Stimulated activated CD8-positive, alpha-beta memory T cell treated with anti-CD3 and anti-CD28 coated beads, Interleukin-12 subunit alpha, Interleukin-12 subunit beta, amount 100 ng/mL, for 24 hours (primary cell): ENCODE data around the gene MLXIPL.
"Not testable (repeated sequence)": the region's sequence is repeated elsewhere in the genome, so short reads cannot be mapped to it uniquely, and the experiment has no call there.

ENCODE experiments used
- DNase-seq: peaks from one replicate; pipeline ENCODE4 v3.0.0-alpha.2; 2020; ENCODE audit errors: extremely low read depth

MLXIPL gene

DNA sequence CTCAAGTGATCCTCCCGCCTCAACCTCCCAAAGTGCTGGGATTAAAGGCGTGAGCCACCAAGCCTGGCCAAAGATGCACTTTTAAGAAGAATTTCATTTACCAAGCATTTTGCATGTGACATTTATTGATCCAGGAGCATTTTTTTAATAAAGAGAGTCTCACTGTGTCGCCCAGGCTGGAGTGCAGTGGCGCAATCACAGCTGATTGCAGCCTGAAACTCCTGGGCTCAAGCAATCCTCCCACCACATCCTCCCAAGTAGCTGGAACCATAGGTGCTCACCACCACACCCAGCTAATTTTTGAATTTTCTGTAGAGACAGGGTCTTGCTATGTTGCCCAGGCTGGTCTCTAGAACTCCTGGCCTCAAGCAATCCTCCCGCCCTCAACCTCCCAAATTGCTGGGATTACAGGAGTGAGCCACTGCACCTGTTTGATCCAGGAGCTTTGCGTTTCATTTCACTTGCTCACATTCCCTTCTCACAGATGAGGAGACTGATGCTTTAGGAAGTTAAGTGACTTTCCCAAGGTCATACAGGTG lies 41.6 kb downstream of the MLXIPL start:
- DNase-seq, result no peak

DNA sequence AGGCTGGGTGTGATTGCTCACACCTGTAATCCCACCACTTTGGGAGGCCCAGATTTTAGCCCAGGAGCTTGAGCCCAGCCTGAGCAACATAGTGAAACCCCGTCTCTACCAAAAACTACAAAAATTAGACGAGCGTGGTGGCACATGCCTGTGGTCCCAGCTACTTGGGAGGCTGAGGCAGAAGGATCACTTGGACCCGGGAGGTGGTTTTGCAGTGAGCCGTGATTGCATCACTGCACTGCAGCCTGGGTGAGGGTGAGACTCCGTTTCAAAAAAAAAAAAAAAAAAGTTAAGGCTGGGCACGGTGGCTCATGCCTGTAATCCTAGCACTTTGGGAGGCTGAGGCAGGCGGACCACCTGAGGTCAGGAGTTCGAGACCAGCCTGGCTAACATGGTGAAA lies 43.3 kb downstream of the MLXIPL start:
- not testable (repeated sequence) for DNase-seq

DNA sequence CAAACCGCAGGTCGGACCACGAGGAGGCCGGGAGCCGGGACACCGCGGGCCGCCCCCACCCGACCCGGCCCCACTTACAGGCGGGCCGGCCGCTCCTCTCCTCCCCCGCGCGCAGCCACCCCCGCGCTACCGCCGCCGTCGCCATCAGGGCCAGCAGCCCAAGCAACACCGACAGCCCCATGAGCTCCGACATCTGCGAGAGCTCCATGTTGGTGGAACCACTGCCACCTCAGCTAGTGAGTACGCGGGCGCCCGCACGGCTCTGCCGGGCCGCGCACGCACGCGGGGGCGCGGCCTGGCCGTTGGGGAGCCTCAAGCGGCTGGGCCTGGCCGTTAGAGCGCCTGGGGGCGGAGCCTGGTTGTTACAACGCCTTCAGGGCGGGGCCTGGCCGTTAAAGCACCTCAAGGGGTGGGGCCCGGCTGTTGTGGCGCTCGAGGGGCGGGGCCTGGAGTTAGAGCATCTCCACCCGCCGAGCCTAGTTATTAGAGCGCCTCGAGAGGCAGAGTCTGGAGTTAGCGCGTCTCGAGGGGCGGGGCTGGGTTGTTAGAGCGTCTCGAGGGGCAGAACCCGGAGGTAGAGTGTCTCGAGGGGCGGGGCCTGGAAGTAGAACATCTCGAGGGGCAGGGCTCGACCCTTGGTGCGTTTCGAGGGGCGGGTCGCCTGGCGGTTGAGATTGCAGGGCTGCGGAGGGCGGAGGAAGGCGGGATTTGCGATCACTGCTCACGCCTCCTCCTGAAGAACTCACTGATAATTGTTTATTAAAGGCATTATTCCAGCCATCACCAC lies 45.8 kb downstream of the MLXIPL start, which contains the start of gene TBL2:
TBL2 (minus strand) TSS at position 238 of the 787 bp plus-strand sequence; CDS start at position 208, 30 bp downstream.
- peak; percentile 95 for DNase-seq

DNA sequence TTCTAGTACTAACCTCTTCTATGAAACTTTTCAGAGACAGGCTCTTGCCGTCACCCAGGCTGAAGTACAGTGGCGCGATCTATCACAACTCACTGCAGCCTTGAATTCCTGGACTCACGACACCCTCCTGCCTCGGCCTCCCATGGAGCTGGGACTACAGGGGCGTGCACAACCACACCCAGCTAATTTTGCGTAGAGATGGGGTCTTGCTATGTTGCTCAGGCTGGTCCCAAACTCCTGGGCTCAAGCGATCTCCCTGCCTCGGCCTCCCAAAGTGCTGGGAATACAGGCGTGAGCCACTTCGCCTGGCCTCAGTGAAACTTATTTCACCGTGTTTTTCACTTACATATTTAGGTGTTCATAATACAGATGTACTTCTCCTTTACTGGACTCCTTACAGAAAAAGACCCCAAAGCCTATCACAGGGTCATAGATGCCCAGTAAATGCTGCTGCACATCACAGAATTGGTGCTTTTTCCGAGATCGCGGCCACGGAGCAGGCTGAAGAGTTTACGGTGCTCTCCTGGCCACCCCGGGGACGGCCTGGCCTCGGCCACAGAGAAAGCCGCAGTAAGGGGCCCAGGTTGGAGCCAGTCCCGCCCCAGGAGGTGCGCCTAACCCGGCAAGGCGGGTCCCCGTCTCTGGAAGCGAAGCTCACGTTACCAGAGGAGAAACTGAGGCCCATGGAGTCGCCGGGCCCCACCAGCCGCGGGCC lies 46.5 kb downstream of the MLXIPL start:
- DNase-seq, result no peak

DNA sequence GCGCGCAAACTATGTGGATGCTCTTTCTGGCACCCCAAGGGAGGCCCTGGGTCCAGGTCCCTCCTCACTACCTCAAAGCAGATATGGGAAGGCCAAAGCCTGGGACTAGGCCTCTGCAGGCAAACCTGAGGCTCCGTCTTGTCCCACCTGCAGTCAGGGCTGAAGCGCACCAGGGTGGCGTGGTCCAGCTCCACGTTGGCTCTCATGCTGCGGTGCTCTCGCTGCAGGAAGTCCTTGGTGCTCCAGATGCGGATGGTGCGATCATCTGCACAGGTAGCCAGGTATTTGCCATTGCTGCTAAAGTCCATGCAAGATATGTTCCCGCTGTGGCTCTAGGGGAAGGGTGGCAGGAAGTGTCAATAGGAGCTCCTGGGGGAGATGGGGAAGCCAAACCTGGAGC lies 50.5 kb downstream of the MLXIPL start:
- no peak for DNase-seq

DNA sequence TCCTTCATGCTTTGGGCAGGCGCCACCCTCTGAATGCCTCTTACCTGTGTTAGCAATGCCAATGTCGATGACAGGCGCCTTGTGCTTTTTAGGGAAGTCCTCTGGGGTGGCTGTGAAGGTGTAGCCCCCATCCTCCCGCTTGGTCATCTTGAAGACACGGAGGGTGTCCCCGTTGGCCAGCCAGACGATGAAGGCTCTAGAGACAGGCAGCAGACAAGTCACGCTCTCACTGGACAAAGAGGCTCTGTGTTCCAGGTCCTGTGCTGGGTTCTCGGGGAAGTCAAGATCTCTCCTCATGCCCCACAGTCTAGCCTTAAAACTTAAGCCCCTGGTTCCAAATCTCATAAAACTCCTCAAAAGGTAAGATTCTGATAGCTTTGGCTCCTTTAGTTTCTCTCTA lies 51.0 kb downstream of the MLXIPL start:
- no peak for DNase-seq

DNA sequence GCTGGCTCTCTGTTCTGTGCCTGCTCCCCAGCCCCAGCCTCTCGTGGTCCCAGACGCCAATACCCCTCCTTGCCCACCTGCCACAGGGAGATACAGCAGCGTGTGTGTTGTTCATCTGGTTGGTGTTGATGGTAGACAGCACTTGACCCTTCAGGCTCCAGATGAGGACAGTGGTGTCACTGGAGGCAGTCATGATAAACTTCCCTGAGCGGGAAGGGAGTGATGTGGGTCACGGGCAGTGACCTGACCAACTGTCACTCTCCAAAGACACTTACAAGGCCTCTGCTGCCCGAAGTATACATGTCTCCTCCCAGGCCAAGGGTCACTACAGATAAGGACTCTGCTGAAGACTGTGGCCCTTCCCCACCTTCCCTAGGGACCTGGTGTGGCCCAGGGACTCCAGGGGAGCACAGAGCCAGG lies 51.5 kb downstream of the MLXIPL start:
- no peak for DNase-seq

DNA sequence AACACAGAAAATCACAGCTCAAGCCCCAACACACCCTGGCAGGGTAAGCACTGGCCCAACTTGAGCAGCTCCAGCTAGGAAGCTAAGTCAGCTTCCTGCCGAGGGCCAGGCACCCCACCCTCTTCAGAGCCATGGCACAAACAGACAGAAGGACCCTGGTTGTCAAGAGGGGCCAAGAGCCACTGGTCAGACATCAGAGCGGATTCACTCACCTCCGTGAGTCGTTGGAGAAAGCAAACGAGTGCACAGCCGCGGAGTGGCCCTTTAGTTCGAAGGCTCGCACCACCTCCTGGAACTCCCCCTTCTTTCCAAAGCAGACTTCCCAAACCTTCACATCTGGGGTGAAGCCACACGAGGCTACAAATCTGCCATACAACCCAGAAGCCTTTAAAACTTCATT lies 53.3 kb downstream of the MLXIPL start:
- no peak for DNase-seq

DNA sequence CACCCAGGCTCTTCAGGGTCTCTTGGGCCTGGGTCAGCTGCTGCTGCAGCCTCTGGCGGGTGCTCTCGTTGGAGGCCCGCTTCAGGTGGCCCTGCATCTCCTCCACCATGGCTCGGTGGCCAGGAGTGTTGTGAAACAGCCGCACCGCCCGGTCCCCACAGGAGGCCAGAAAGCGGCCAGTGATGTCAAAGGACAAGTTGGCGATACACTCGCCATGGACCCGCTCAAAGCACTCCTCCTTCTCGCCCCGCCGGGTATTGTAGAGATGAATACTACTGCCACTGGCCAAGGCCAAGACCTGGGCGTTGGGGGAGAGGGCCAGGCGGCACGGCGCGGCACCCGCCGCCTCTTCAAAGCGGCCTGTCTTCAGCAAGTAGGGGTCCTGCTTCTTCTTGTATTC lies 53.8 kb downstream of the MLXIPL start:
- no peak for DNase-seq

DNA sequence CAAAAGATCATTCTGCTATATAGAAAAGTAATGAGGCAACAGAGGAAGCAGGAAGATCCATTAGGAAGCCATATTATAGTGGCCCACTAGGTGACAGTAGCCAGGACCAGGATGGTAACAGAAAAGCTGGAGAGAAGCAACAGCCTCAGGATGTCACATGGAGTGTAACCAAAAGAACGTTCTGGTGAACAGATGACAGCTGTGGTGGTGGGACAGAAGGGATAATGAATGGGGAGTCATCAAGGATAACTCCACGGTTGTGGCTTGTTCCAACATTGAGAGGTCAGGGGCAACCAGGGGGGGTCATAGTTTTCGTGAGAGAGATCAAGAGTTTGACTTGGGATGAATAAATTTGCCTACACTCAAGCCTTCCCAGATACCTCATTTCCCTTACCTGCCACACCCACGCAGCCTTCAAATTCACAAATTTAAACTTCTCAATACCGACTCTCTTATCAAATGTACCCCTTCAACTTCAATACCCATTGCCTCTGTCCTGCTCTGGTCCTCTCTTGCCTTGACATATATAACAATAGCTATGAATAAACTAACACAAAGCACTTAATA lies 55.2 kb downstream of the MLXIPL start:
- no peak for DNase-seq

DNA sequence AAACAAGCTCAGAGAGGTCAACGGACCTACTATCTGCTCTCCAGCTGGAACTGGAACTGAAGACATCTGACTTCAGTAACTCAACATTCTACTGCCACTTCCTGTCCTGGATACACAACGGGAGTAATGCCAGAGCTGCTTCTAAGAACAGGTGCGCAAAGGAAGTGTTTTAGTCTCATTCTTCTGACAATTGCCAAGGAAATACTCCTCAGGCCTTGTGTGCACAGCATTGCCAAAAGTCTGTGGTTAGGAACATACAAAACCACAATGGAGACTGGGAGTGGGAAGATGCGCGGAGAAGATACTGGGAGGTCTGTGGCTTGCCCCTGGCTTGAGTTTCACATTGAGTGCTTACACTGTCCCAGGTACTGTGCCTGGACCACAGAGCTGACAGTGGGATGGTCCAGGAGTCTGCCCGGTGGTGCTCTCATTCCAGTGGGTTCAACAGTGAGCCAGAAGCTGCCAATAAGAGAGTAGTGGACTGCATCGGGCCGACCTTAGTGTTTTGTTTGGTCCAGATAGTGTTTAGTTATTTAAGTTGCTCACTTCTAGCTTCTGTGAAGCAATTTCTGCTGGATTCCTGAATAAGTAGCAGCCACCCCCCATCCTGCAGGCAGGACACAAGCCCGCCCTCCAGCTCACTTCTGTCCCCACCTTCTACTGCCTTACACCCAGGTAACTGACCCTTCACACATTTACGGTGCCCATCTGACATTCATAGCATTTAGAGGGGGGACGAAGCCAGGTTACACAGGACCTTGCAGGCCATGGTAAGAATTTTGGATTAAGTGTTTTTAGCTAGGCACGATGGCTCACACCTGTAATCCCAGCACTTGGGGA lies 56.3 kb downstream of the MLXIPL start:
- no peak for DNase-seq

DNA sequence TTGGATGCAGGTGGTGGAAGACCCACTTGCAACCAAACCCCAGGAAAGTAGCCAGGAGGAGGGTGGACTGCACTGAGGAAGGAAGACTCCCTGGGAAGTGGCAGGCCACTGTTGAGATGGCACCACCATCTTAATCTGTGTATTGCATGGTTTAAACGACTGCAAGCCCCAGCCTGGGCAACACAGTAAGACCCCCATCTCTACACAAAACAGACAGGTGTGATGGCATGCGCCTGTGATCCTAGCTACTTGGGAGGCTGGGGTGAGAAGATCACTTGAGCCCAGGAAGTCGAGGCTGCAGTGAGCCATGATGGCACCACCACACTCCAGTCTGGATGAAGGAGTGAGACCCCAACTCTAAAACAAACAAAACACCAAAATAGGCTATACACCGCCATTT lies 57.2 kb downstream of the MLXIPL start:
- no peak for DNase-seq

DNA sequence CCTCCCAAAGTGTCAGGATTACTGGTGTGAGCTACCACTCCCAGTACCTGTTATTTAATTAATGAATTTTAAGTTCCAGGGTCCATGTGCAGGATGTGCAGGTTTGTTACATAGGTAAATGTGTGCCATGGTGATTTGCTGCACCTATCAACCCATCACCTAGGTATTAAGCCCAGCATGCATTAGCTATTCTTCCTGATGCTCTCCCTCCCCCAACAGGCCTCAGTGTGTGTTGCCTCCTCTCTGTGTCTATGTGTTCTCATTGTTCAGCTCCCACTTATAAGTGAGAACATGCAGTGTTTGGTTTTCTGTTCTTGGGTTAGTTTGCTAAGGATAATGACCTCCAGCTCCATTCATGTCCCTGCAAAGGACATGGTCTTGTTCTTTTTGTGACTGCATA lies 57.9 kb downstream of the MLXIPL start:
- DNase-seq, result not testable (repeated sequence)

DNA sequence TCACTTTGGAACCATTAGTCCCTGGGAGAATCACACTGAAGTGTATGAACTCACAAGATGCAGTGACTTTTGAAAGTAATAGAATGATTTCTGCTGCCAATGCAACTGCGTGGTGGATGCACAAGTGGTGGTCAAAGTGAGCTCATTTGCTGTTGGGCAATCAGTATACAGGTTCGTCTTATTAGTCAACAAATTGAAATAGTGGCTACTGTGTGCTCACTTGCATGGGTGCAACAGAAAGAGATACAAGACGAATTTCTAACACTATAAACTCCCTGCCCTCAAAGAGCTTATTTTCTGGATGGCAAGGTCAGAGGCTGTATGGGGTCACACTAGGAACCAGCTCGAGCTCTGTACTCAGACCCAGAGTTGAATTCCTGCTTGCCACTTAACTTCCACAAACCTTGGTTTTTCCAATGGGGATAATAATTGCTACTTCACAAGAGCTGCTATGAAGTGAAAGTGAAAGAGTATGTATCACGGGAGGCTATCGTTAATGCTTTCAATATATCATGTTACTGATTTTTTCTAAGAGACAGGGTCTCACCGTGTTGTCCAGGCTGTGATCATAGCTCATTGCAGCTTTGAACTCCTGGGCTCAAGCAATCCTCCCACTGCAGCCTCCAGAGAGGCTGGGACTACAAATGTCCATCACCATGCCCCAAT lies 58.5 kb downstream of the MLXIPL start:
- DNase-seq, result no peak

DNA sequence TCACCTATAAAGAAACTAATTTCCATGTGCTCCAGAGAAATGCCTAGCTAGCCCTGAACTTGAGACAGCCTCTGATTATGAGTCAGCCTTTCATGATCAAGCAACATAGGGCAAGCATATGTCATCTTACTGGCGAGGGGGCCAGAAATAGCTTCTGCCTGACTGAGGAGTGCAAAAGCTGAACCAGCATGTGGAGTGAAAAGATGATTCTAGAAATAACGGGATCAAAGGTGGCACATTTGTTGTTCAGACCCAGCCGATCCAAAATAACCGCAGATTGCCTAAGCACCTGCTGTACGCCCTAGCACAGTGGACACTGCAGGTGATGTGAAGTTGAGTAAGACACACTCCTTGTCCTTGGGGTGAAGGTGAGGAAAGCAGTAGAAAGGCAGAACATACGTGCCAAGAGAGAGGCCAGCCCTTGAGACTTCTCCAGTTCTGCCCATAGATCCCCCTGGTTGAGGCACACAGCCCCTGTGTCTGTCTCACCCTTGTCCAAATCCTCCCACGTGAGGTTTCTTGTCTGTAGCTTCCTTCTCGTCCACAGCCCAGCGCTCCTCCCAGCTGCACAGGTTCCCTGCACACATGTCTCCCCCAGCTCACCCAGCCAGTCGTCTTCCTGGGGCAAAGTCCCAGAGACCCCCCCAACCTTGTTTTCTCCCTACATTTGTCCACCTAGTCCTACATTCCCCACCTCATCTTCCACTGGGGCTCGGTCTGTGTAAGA lies 64.0 kb downstream of the MLXIPL start:
- no peak for DNase-seq

DNA sequence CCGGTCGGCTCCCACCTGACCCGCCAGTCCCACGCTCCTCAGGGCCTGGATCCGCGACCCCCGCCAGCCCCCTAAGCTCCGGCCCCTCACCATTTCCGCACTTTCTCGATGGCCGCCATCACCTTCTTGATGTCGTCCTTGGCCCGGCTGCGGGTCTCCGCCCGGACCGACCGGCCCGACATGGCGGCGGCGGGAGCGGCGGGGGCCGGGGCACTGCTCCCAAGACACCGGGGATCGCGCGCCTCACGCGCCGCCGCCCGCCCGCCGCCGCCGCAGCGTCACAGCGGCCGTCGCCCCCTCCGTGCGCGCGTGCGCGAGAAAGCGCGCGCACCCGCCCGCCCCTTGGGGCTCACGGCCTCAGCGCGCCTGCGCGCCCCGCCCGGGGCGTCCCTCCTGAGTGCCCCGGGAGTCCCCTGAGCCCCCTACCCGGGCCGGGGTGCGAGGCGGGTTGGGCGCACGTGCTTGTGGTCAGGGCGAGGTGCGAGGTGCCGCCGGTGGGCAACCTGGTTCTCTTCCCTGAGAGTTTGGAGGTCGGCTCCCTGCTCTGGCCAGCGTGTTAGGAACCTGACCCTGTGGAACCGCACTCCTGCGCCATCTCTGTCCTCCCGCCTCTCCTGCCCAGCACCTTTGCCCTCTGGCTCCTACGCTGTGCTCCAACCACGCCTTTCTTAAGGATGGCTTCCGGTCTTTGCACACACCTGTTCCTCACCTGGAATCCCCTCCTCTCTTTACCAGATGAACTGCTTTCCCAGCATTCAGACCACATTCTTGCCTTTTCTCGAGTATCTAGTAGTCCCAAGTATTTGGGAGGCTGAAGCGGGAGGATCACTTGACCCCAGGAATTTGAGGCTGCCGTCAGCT lies 66.7 kb downstream of the MLXIPL start, which contains the start of gene BCL7B:
BCL7B (minus strand) TSS at position 294 of the 861 bp plus-strand sequence; CDS start at position 182, 112 bp downstream.
- DNase-seq, result peak; percentile 35

DNA sequence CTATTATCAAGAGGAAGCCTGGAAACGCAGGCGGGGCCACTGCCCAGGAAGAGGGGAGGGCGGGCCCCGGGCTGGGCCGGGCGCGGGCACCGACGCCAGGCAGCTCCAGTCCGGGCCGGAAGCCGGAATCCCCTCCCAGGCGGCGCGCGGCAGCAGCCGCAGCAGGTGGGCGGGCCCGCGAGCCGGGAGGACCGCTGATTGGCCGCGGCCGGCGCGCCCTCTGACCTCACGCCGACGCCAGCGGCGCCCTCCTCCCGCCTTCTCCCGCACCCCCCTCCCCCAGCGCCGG lies 67.3 kb downstream of the MLXIPL start:
- peak; percentile 78 for DNase-seq

DNA sequence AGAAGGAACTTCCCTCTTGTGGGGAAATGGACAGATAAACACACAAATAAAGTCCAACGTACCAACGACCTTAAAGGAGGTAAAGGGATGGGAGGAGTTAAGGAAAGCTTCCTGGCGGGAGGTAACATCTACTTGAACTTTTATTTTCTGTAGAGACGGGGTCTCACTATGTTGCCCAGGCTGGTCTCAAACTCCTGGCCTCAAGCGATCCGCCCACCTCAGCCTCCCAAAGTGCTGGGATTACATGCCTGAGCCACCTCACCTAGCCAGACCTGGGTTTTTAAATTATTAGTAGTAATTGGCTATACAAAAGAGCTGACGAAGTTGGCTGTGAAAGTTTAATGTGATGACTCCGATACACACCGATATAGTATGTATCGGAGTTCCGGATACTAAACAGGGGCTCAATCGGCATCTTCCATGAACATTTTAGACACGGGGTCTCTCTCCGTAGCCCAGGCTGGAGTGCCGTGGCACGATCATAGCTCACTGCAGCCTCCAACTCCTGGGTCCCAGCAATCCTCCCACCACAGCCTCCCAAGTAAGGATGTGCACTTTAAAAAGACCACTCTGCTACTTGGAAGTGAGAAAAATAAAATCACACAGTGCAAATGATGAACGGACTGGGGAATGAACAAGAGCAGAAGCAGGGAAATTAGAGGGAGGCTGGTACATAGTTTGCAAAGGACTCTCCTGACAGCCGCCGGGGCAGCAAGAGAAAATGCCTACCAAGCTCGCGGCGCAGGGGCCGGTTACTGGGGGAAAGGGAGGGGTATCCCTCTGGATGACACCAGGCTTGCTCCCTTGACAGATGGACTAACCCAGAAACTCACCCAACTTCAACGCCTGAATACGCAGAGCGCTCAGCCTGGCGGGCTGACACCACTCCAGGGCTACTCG lies 67.9 kb downstream of the MLXIPL start:
- no peak for DNase-seq
